ENCODE results near the gene GALNT10. TPM values are rescaled to one million over a fixed set of nuclear protein-coding genes. Genes with fewer than 3 reads are reported as not detected.

The GALNT10 gene
- polyA plus RNA-seq, 1 of the 3 experiments (the other 2 are of a cell fraction) = 56.3 TPM

- Histone ChIP-seq H3K4me2 (no peak overlapping the region), H4K20me1 (ENCODE audit: insufficient read depth) (no peaks in the 10 kb centered on the region), H3K4me3 (ENCODE audit: low read depth in 2 of 2, low read length in 1 of 2) (no peak overlapping the region), H3K79me2 (ENCODE audit: insufficient read depth) (peaks cover 44% of the 10 kb centered on the region; the same call in 1 of the 2 replicates), H3K27ac (ENCODE audit: low read depth in 2 of 2, low read length in 1 of 2) (no peak overlapping the region), H3K9me2 (no peaks in the 10 kb centered on the region), H3K4me1 (ENCODE audit: control insufficient read depth in 1 of 2, insufficient read depth in 2 of 2, low read depth in 1 of 2, low read length in 1 of 2) (no peaks in the 10 kb centered on the region), H3K27me3 (ENCODE audit: insufficient read depth) (no peaks in the 10 kb centered on the region), H3F3A (replicated peaks; ENCODE audit: insufficient read depth) (no peaks in the 10 kb centered on the region), H3K9ac (no peak overlapping the region), H3K9me3 (no peaks in the 10 kb centered on the region), H3K36me3 (replicated peaks in 1 of 2; ENCODE audit: control insufficient read depth in 1 of 2, insufficient read depth in 2 of 2, low read length in 1 of 2) (peaks cover 37 to 38% of the 10 kb centered on the region in 2 experiments), H2AFZ (ENCODE audit: low read depth) (no peak overlapping the region)
- DNase-seq = no peak
- ChIA-PET CTCF (no interaction called here), POLR2A (no interaction called here)
- TF ChIP-seq REST (IDR thresholded peaks at IDR 0.05; ENCODE audit: low read depth, low read length) (no peak), TAF1 (IDR thresholded peaks at IDR 0.05; ENCODE audit: borderline replicate concordance, low read depth, low read length) (no peak), SMC3 (IDR thresholded peaks at IDR 0.05; ENCODE audit: low read depth, low read length) (no peak), POLR2AphosphoS5 (IDR thresholded peaks at IDR 0.05; ENCODE audit: low read depth, low read length) (no peak), TEAD4 (IDR thresholded peaks at IDR 0.05; ENCODE audit: borderline replicate concordance, insufficient read depth) (no peak), TCF12 (IDR thresholded peaks at IDR 0.05) (no peak), SIN3A (IDR thresholded peaks at IDR 0.05; ENCODE audit: borderline replicate concordance, low read depth, low read length) (no peak), RFX5 (IDR thresholded peaks at IDR 0.05; ENCODE audit: low read length) (no peak), IRF3 (IDR thresholded peaks at IDR 0.05; ENCODE audit: low read depth, low read length) (no peak), EP300 (IDR thresholded peaks at IDR 0.05; ENCODE audit: borderline replicate concordance in 1 of 2, low read depth in 1 of 2, low read length in 1 of 2) (no peak), MAX (IDR thresholded peaks at IDR 0.05; ENCODE audit: low read depth) (no peak), RXRA (IDR thresholded peaks at IDR 0.05; ENCODE audit: borderline replicate concordance, low read depth) (no peak), EZH2phosphoT487 (IDR thresholded peaks at IDR 0.05; ENCODE audit: borderline replicate concordance, low read depth) (no peak), NFIC (IDR thresholded peaks at IDR 0.05; ENCODE audit: borderline replicate concordance) (no peak), FOXM1 (IDR thresholded peaks at IDR 0.05; ENCODE audit: low read depth) (no peak), RCOR1 (IDR thresholded peaks at IDR 0.05; ENCODE audit: low read length) (no peak), CHD2 (IDR thresholded peaks at IDR 0.05; ENCODE audit: low read length, partially characterized antibody) (no peak)
- WGBS (ENCODE audit: low lambda C conversion rate) = 96% methylated on average over 14 of the region's 14 CpGs
Observed at GRCh38 chr5:154329519-154330040, 139.0 kb downstream of the GALNT10 start.
